H9 (cell line): ENCODE data around the gene MAMDC4. TPM values are rescaled to one million over a fixed set of nuclear protein-coding genes. Genes with fewer than 3 reads are reported as not detected.
A peak's percentile ranks its signal among the peaks of the same experiment; 100 is the strongest.

Experiments
- DNase-seq: peaks from one replicate; pipeline ENCODE4 v3.0.0-alpha.2; 2017
- H2AFZ ChIP-seq: one replicate; pipeline ENCODE4 v1.6.1; 2013; ENCODE audit warnings: mild to moderate bottlenecking, low read length, control low read depth, moderate library complexity
- H2AK5ac ChIP-seq: 2 replicates; pipeline ENCODE4 v1.6.1; 2013; ENCODE audit warnings: low read length, control low read depth, mixed read lengths; ENCODE audit not compliant: insufficient read length
- H2BK120ac ChIP-seq: one replicate; pipeline ENCODE4 v1.6.1; 2013; ENCODE audit warnings: low read depth, mild to moderate bottlenecking, low read length, control low read depth, inconsistent platforms; ENCODE audit not compliant: poor library complexity, severe bottlenecking
- H2BK12ac ChIP-seq: 2 replicates; pipeline ENCODE4 v1.6.1; 2013; ENCODE audit warnings: low read length, control low read depth, mixed read lengths, low read depth; ENCODE audit not compliant: insufficient read length
- H2BK15ac ChIP-seq: 2 replicates; pipeline ENCODE4 v1.6.1; 2013; ENCODE audit warnings: low read depth, low read length, control low read depth
- H2BK20ac ChIP-seq: one replicate; pipeline ENCODE4 v1.6.1; 2013; ENCODE audit warnings: low read depth, mild to moderate bottlenecking, low read length, control low read depth, inconsistent platforms; ENCODE audit not compliant: poor library complexity, severe bottlenecking
- H2BK5ac ChIP-seq: 2 replicates; pipeline ENCODE4 v1.6.1; 2013; ENCODE audit warnings: low read length, control low read depth, mixed read lengths; ENCODE audit not compliant: insufficient read length
- H3K14ac ChIP-seq: 2 replicates; pipeline ENCODE4 v1.6.1; 2013; ENCODE audit warnings: low read length, control low read depth; ENCODE audit not compliant: insufficient read depth
- H3K18ac ChIP-seq: 2 replicates; pipeline ENCODE4 v1.6.1; 2013; ENCODE audit warnings: low read depth, mild to moderate bottlenecking, mixed read lengths, low read length, control low read depth; ENCODE audit not compliant: insufficient read length
- H3K23ac ChIP-seq: 2 replicates; pipeline ENCODE4 v1.6.1; 2013; ENCODE audit warnings: low read length, control low read depth, mixed read lengths, low read depth; ENCODE audit not compliant: insufficient read length
- H3K23me2 ChIP-seq: 2 replicates; pipeline ENCODE4 v1.6.1; 2013; ENCODE audit warnings: low read depth, mild to moderate bottlenecking, mixed read lengths, low read length, control low read depth; ENCODE audit not compliant: insufficient read length, poor library complexity, severe bottlenecking
- H3K27ac ChIP-seq: 2 replicates; pipeline ENCODE4 v1.5.1; 2013; ENCODE audit warnings: low read length, control low read depth, mixed read lengths, low read depth; ENCODE audit not compliant: insufficient read length
- H3K27me3 ChIP-seq: 2 replicates; pipeline ENCODE4 v1.6.1; 2013; ENCODE audit warnings: low read length, control low read depth, inconsistent platforms; ENCODE audit not compliant: insufficient read depth
- H3K4ac ChIP-seq: 2 replicates; pipeline ENCODE4 v1.6.1; 2013; ENCODE audit warnings: low read depth, mild to moderate bottlenecking, control low read depth, inconsistent platforms, low read length, moderate library complexity
- H3K4me1 ChIP-seq: 2 replicates; pipeline ENCODE4 v1.6.1; 2013; ENCODE audit warnings: low read length, control low read depth, inconsistent platforms; ENCODE audit not compliant: insufficient read depth
- H3K4me2 ChIP-seq: 2 replicates; pipeline ENCODE4 v1.6.1; 2013; ENCODE audit warnings: low read length, control low read depth, mixed read lengths; ENCODE audit not compliant: insufficient read length, insufficient read depth
- H3K56ac ChIP-seq: 2 replicates; pipeline ENCODE4 v1.6.1; 2013; ENCODE audit warnings: low read depth, mild to moderate bottlenecking, mixed read lengths, low read length, control low read depth; ENCODE audit not compliant: insufficient read length
- H3K79me1 ChIP-seq: 2 replicates; pipeline ENCODE4 v1.6.1; 2013; ENCODE audit warnings: low read depth, mild to moderate bottlenecking, moderate library complexity, low read length, control low read depth, inconsistent platforms; ENCODE audit not compliant: insufficient read depth, poor library complexity, severe bottlenecking
- H3K79me2 ChIP-seq: 2 replicates; pipeline ENCODE4 v1.6.1; 2013; ENCODE audit warnings: low read length, control low read depth, inconsistent platforms; ENCODE audit not compliant: insufficient read depth
- H3K9ac ChIP-seq: 2 replicates; pipeline ENCODE4 v1.6.1; 2013; ENCODE audit warnings: low read length, control low read depth, mixed read lengths; ENCODE audit not compliant: insufficient read length; ENCODE audit errors: extremely low read depth
- H3K9me3 ChIP-seq: one replicate; pipeline ENCODE4 v1.6.1; 2013; ENCODE audit warnings: low read depth, low read length, inconsistent platforms; ENCODE audit not compliant: control insufficient read depth
- H3T11ph ChIP-seq: one replicate; pipeline ENCODE4 v1.6.1; 2013; ENCODE audit warnings: mild to moderate bottlenecking, low read length, control low read depth, inconsistent platforms
- H4K20me1 ChIP-seq: one replicate; pipeline ENCODE4 v1.6.1; 2013; ENCODE audit not compliant: control insufficient read depth, insufficient read length, insufficient read depth
- H4K5ac ChIP-seq: 2 replicates; pipeline ENCODE4 v1.6.1; 2013; ENCODE audit warnings: low read depth, mild to moderate bottlenecking, mixed read lengths, low read length, control low read depth; ENCODE audit not compliant: insufficient read length
- H4K8ac ChIP-seq: replicated peaks from 2 replicates; pipeline ENCODE4 v1.6.1; 2013; ENCODE audit warnings: low read length, control low read depth, mixed read lengths, low read depth; ENCODE audit not compliant: insufficient read length
- H4K91ac ChIP-seq: 2 replicates; pipeline ENCODE4 v1.6.1; 2013; ENCODE audit warnings: low read depth, mild to moderate bottlenecking, moderate library complexity, mixed read lengths, low read length, control low read depth; ENCODE audit not compliant: insufficient read length
- H3K27ac Mint-ChIP-seq, 3 experiments: 2 replicates in 2 of 3; 3 replicates in 1 of 3; pipeline ENCODE4 v1.8.0; 2020 to 2021; ENCODE audit warnings: mixed read lengths in 3 of 3, mild to moderate bottlenecking in 1 of 3, moderate library complexity in 1 of 3
- H3K27me3 Mint-ChIP-seq: 2 replicates; pipeline ENCODE4 v1.8.0; 2021; ENCODE audit warnings: low read depth, mild to moderate bottlenecking, moderate library complexity, mixed read lengths
- H3K36me3 Mint-ChIP-seq, 3 experiments: 2 replicates in 2 of 3; 3 replicates in 1 of 3; pipeline ENCODE4 v1.8.0; 2020 to 2021; ENCODE audit warnings: low read depth in 3 of 3, mixed read lengths in 3 of 3; ENCODE audit not compliant: insufficient read depth in 1 of 3
- H3K4me1 Mint-ChIP-seq, 2 experiments: 2 replicates each; pipeline ENCODE4 v1.8.0; 2020; ENCODE audit warnings: mixed read lengths in 2 of 2
- H3K4me3 Mint-ChIP-seq, 2 experiments: 2 replicates in 1 of 2; 3 replicates in 1 of 2; pipeline ENCODE4 v1.8.0; 2020 to 2021; ENCODE audit warnings: mild to moderate bottlenecking in 2 of 2, mixed read lengths in 2 of 2, moderate library complexity in 1 of 2
- H3K9me3 Mint-ChIP-seq, 2 experiments: 2 replicates in 1 of 2; 3 replicates in 1 of 2; pipeline ENCODE4 v1.8.0; 2020; ENCODE audit warnings: mild to moderate bottlenecking in 2 of 2, mixed read lengths in 2 of 2, moderate library complexity in 1 of 2
- CTCF ChIP-seq: fragments of 200-600 bp; sonication (generic); conservative IDR thresholded peaks from 3 replicates; pipeline ENCODE4 v1.8.0; 2021; ENCODE audit warnings: antibody characterized with exemption, mild to moderate bottlenecking
- WGBS: extraction: QIAGEN DNeasy Blood & Tissue Kit; methylation state at CpG from one replicate; pipeline ENCODE4 v1.1.7; 2013; ENCODE audit warnings: missing lambda C conversion rate, low lambda C conversion rate, mixed read lengths; ENCODE audit not compliant: insufficient read length; ENCODE audit errors: extremely low coverage; 5-methylcytosine and 5-hydroxymethylcytosine counted together
- total RNA-seq: library from RNA; stranded (reverse); gene quantifications from 2 replicates; pipeline ENCODE4 v1.2.1, GENCODE V29; 2021

MAMDC4 gene
- total RNA-seq, 1 experiment from 2014 or later, result 9.2 TPM

GRCh38 chr9:136854113-136854841, 2.1 kb downstream of the MAMDC4 start:
- WGBS, result no CpG with 5 or more reads among the region's 30 CpGs
- peaks cover 0 to 12% (median 10%) of the 10 kb centered on the region in 3 experiments; a peak in 4 of 7 replicates for H3K36me3 Mint-ChIP-seq
- Histone ChIP-seq H3K9ac (no peak overlapping the region), H3K27ac (no peak overlapping the region), H2AK5ac (no peak overlapping the region), H3K9me3 (no peaks in the 10 kb centered on the region), H3K79me2 (no peaks in the 10 kb centered on the region), H2AFZ (no peak overlapping the region), H2BK20ac (no peak overlapping the region), H2BK120ac (no peak overlapping the region), H3K4ac (no peak overlapping the region), H3K23me2 (no peaks in the 10 kb centered on the region), H3K23ac (no peak overlapping the region), H3K79me1 (no peaks in the 10 kb centered on the region), H3K14ac (no peak overlapping the region; the same call in 1 of the 2 replicates), H3K56ac (no peak overlapping the region), H2BK12ac (no peak overlapping the region), H3K4me1 (no peaks in the 10 kb centered on the region), H2BK15ac (no peak overlapping the region), H2BK5ac (no peak overlapping the region), H4K5ac (no peak overlapping the region), H4K20me1 (no peaks in the 10 kb centered on the region), H4K8ac (no peak overlapping the region), H4K91ac (no peak overlapping the region), H3K4me2 (no peak overlapping the region), H3K18ac (no peak overlapping the region), H3K27me3 (no peaks in the 10 kb centered on the region), H3T11ph (no peak overlapping the region)
- 0 out of 7 replicates have a peak overlapping the region, but pooled peaks of 1 of the 3 experiments have one; percentile 53 for H3K27ac Mint-ChIP-seq
- no peak overlapping the region for H3K4me3 Mint-ChIP-seq
- H3K4me1 Mint-ChIP-seq, result peaks cover 2 to 5% of the 10 kb centered on the region in 2 experiments; a peak in 3 of 4 replicates
- H3K9me3 Mint-ChIP-seq, result no peaks in the 10 kb centered on the region
- H3K27me3 Mint-ChIP-seq, result peaks cover 1% of the 10 kb centered on the region
- TF ChIP-seq CTCF, result no peak
- DNase-seq, result no peak
